ENCODE measurements around the gene LY6G5C. TPM values are rescaled to one million over a fixed set of nuclear protein-coding genes. Genes with fewer than 3 reads are reported as not detected.
A peak's percentile ranks its signal among the peaks of the same experiment; 100 is the strongest.

Gene LY6G5C
- 1 to 10 TPM; 4.6 to 9.7 (median 6.1) TPM for polyA plus RNA-seq

GRCh38 chr6:31680226-31681134, at the start of gene LY6G5C:
Gene LY6G5C, minus strand, starts transcription at chr6:31681067. Its CDS starts 694 bp downstream, at chr6:31680373.
- peaks cover 0 to 6% (median 0%) of the 10 kb centered on the region in 3 donors for H3K36me3 Mint-ChIP-seq
- peak within 1 kb of the TSS; percentile 48 to 97 (median 82) for H3K27ac Mint-ChIP-seq
- H3K9me3 Mint-ChIP-seq = no peaks in the 10 kb centered on the region
- DNase-seq = peak; percentile 60 to 73 (median 66)
- peak within 1 kb of the TSS; percentile 83 to 99 (median 89) for H3K4me3 Mint-ChIP-seq
- peaks cover 0 to 8% (median 4%) of the 10 kb centered on the region in 3 donors for H3K27me3 Mint-ChIP-seq (ENCODE audit: low read depth in 3 of 3)
- H3K4me1 Mint-ChIP-seq = peaks cover 22 to 26% of the 10 kb centered on the region in 2 donors

GRCh38 chr6:31729979-31730630, 49.2 kb upstream of the LY6G5C start:
- Mint-ChIP-seq H3K36me3 (peaks cover 4 to 47% (median 22%) of the 10 kb centered on the region in 3 donors), H3K9me3 (no peaks in the 10 kb centered on the region), H3K27me3 (ENCODE audit: low read depth in 3 of 3) (peaks cover 0 to 8% (median 2%) of the 10 kb centered on the region in 3 donors), H3K4me1 (peaks cover 77 to 79% of the 10 kb centered on the region in 2 donors), H3K4me3 (peak overlapping the region; percentile 97 to 99 (median 99)), H3K27ac (peak overlapping the region; percentile 83 to 98 (median 92))
- peak; percentile 76 to 79 (median 79) for DNase-seq

GRCh38 chr6:31729515-31729978, 48.7 kb upstream of the LY6G5C start:
- DNase-seq = peak; percentile 79 to 81 (median 80)
- H3K27ac Mint-ChIP-seq = peak overlapping the region; percentile 83 to 98 (median 94)
- no peaks in the 10 kb centered on the region for H3K9me3 Mint-ChIP-seq
- H3K36me3 Mint-ChIP-seq = peaks cover 4 to 47% (median 22%) of the 10 kb centered on the region in 3 donors
- peak overlapping the region; percentile 97 to 99 (median 99) for H3K4me3 Mint-ChIP-seq
- peaks cover 76 to 77% of the 10 kb centered on the region in 2 donors for H3K4me1 Mint-ChIP-seq
- peaks cover 0 to 4% (median 2%) of the 10 kb centered on the region in 3 donors for H3K27me3 Mint-ChIP-seq (ENCODE audit: low read depth in 3 of 3)

- no peak for DNase-seq
- Mint-ChIP-seq H3K9me3 (no peaks in the 10 kb centered on the region), H3K27ac (peak within 1 kb of the TSS; percentile 83 to 98 (median 94)), H3K36me3 (peaks cover 4 to 46% (median 22%) of the 10 kb centered on the region in 3 donors), H3K27me3 (ENCODE audit: low read depth in 3 of 3) (peaks cover 0 to 6% (median 2%) of the 10 kb centered on the region in 3 donors), H3K4me3 (peak within 1 kb of the TSS; percentile 97 to 99 (median 99)), H3K4me1 (peaks cover 72 to 76% of the 10 kb centered on the region in 2 donors)
Observed at GRCh38 chr6:31728767-31729514, 48.1 kb upstream of the LY6G5C start, which contains the start of gene DDAH2. Gene DDAH2, minus strand, starts transcription at chr6:31729299. Its CDS starts 138 bp downstream, at chr6:31729161.

- no peaks in the 10 kb centered on the region for H3K9me3 Mint-ChIP-seq
- DNase-seq = peak in 2 of 3 donors; percentile 19 to 29
- peak overlapping the region; percentile 97 to 99 (median 99) for H3K4me3 Mint-ChIP-seq
- H3K27ac Mint-ChIP-seq = peak overlapping the region; percentile 74 to 86 (median 84)
- H3K36me3 Mint-ChIP-seq = peaks cover 4 to 37% (median 17%) of the 10 kb centered on the region in 3 donors
- peaks cover 0 to 6% (median 2%) of the 10 kb centered on the region in 3 donors for H3K27me3 Mint-ChIP-seq (ENCODE audit: low read depth in 3 of 3)
- H3K4me1 Mint-ChIP-seq = peaks cover 71 to 72% of the 10 kb centered on the region in 2 donors
Observed at GRCh38 chr6:31727717-31728671, 47.1 kb upstream of the LY6G5C start.

GRCh38 chr6:31727034-31727716, 46.3 kb upstream of the LY6G5C start:
- H3K36me3 Mint-ChIP-seq = peaks cover 3 to 35% (median 17%) of the 10 kb centered on the region in 3 donors
- no peaks in the 10 kb centered on the region for H3K9me3 Mint-ChIP-seq
- peak overlapping the region; percentile 61 to 80 (median 71) for H3K4me3 Mint-ChIP-seq
- peak overlapping the region; percentile 74 to 86 (median 84) for H3K27ac Mint-ChIP-seq
- peaks cover 68 to 73% of the 10 kb centered on the region in 2 donors for H3K4me1 Mint-ChIP-seq
- DNase-seq = no peak
- H3K27me3 Mint-ChIP-seq (ENCODE audit: low read depth in 3 of 3) = peaks cover 0 to 6% (median 2%) of the 10 kb centered on the region in 3 donors

GRCh38 chr6:31725502-31726350, 44.9 kb upstream of the LY6G5C start:
- Mint-ChIP-seq H3K27ac (peak overlapping the region in 3 of 6 donors; percentile 4 to 66 (median 47)), H3K4me1 (peaks cover 55 to 63% of the 10 kb centered on the region in 2 donors), H3K4me3 (no peak overlapping the region), H3K9me3 (no peaks in the 10 kb centered on the region), H3K27me3 (ENCODE audit: low read depth in 3 of 3) (peaks cover 0 to 6% (median 2%) of the 10 kb centered on the region in 3 donors), H3K36me3 (peaks cover 0 to 22% (median 10%) of the 10 kb centered on the region in 3 donors)
- no peak for DNase-seq

GRCh38 chr6:31723980-31724691, 43.3 kb upstream of the LY6G5C start:
- peak overlapping the region in 2 of 5 donors; percentile 60 to 71 for H3K4me3 Mint-ChIP-seq
- peak overlapping the region in 1 of 6 donors; percentile 62 for H3K27ac Mint-ChIP-seq
- H3K4me1 Mint-ChIP-seq = peaks cover 42 to 49% of the 10 kb centered on the region in 2 donors
- DNase-seq = no peak
- peaks cover 0 to 4% (median 2%) of the 10 kb centered on the region in 3 donors for H3K27me3 Mint-ChIP-seq (ENCODE audit: low read depth in 3 of 3)
- no peaks in the 10 kb centered on the region for H3K9me3 Mint-ChIP-seq
- peaks cover 0 to 15% (median 10%) of the 10 kb centered on the region in 3 donors for H3K36me3 Mint-ChIP-seq

- DNase-seq = peak in 1 of 3 donors; percentile 18
- Mint-ChIP-seq H3K4me1 (peaks cover 34 to 42% of the 10 kb centered on the region in 2 donors), H3K36me3 (peaks cover 0 to 15% (median 10%) of the 10 kb centered on the region in 3 donors), H3K9me3 (no peaks in the 10 kb centered on the region), H3K27ac (peak within 1 kb of the TSS in 5 of 6 donors; percentile 62 to 84 (median 65)), H3K4me3 (peak within 1 kb of the TSS in 4 of 5 donors; percentile 63 to 76 (median 70)), H3K27me3 (ENCODE audit: low read depth in 3 of 3) (peaks cover 2 to 4% (median 4%) of the 10 kb centered on the region in 3 donors)
Observed at GRCh38 chr6:31723245-31723979, 42.5 kb upstream of the LY6G5C start, which contains the start of gene MPIG6B. Gene MPIG6B, plus strand, starts transcription at chr6:31723373. Its CDS starts 11 bp downstream, at chr6:31723384.

GRCh38 chr6:31722173-31722572, 41.3 kb upstream of the LY6G5C start:
- no peak for DNase-seq
- no peak overlapping the region for H3K4me3 Mint-ChIP-seq
- peaks cover 25 to 30% of the 10 kb centered on the region in 2 donors for H3K4me1 Mint-ChIP-seq
- H3K27ac Mint-ChIP-seq = no peak overlapping the region
- peaks cover 0 to 15% (median 10%) of the 10 kb centered on the region in 3 donors for H3K36me3 Mint-ChIP-seq
- H3K9me3 Mint-ChIP-seq = no peaks in the 10 kb centered on the region
- H3K27me3 Mint-ChIP-seq (ENCODE audit: low read depth in 3 of 3) = peaks cover 2 to 4% (median 3%) of the 10 kb centered on the region in 3 donors
